Tibial nerve (tissue), 4 donors: ENCODE data around the gene KRTAP12-2. TPM values are rescaled to one million over a fixed set of nuclear protein-coding genes. Genes with fewer than 3 reads are reported as not detected.

Source experiments
- DNase-seq, 2 donors: peaks; one replicate each; pipeline ENCODE4 v3.0.0-alpha.2; 2019; ENCODE audit warnings: low spot score in 2 of 2
- H3K27ac ChIP-seq, 4 donors: fragments of 200-600 bp; sonication (generic) in 3 of 4; one replicate each; pipeline ENCODE4 v1.5.1; 2017 to 2019; ENCODE audit warnings: mild to moderate bottlenecking in 1 of 4
- H3K27me3 ChIP-seq, 2 donors: fragments of 200-600 bp; sonication (generic) in 1 of 2; one replicate each; pipeline versions ENCODE4 v1.5.1 to v1.6.0; 2017 to 2019
- H3K36me3 ChIP-seq, 3 donors: fragments of 200-600 bp; sonication (generic); one replicate each; pipeline ENCODE4 v1.5.1; 2018 to 2019
- H3K4me1 ChIP-seq, 4 donors: fragments of 200-600 bp; sonication (generic) in 3 of 4; one replicate each; pipeline ENCODE4 v1.5.1; 2017 to 2019
- H3K4me3 ChIP-seq, 4 donors: fragments of 200-600 bp; sonication (generic) in 3 of 4; one replicate each; pipeline ENCODE4 v1.5.1; 2017 to 2019; ENCODE audit warnings: mild to moderate bottlenecking in 1 of 4, moderate library complexity in 1 of 4
- H3K9me3 ChIP-seq, 4 donors: fragments of 200-600 bp; sonication (generic) in 3 of 4; one replicate each; pipeline ENCODE4 v1.5.1; 2017 to 2019
- CTCF ChIP-seq, 5 experiments: fragments of 200-600 bp in 3 of 5; fragments of 450-650 bp in 2 of 5; sonication (generic) in 3 of 5; IDR thresholded peaks; one replicate each; pipeline ENCODE4 v1.5.1; 2016 to 2019; ENCODE audit warnings: antibody characterized with exemption in 5 of 5, mild to moderate bottlenecking in 3 of 5, moderate library complexity in 2 of 5
- WGBS, 2 donors: methylation state at CpG; one replicate each; pipeline ENCODE4 v1.1.5; 2018; 5-methylcytosine and 5-hydroxymethylcytosine counted together
- small RNA-seq: library from RNA; depleted of rRNA; stranded (forward); fragments of <200 nt; gene quantifications from one replicate; pipeline ENCODE3, GENCODE V24; 2016
- total RNA-seq, 4 donors: library from RNA; depleted of rRNA; stranded (reverse); fragments of >200 nt; gene quantifications; one replicate each; pipeline ENCODE4 v1.1.0, GENCODE V29; 2016

Gene KRTAP12-2
- total RNA-seq, 4 donors from 2014 or later: not detected

GRCh38 chr21:44616591-44616926 lies 50.2 kb downstream of the KRTAP12-2 start:
- no peak overlapping the region for H3K4me3 ChIP-seq
- H3K36me3 ChIP-seq: no peaks in the 10 kb centered on the region
- no peak for DNase-seq
- no peak overlapping the region for H3K27ac ChIP-seq
- H3K4me1 ChIP-seq: no peaks in the 10 kb centered on the region
- no peaks in the 10 kb centered on the region for H3K27me3 ChIP-seq
- H3K9me3 ChIP-seq: peaks cover 0 to 21% (median 2%) of the 10 kb centered on the region in 4 donors
- 80 to 82% methylated on average over 16 of the region's 16 CpGs for WGBS, 2 donors
- no peak for TF ChIP-seq CTCF (IDR thresholded peaks at IDR 0.05)

Small RNA genes within 50 kb of the gene (small RNA-seq; reads per million reads assigned to genes)
- gene KRTAP12-6P: not detected

Other genes starting within 250 kb of the KRTAP12-2 start
- gene LRRC3, start 211.4 kb downstream of the KRTAP12-2 start, total RNA-seq: 1 to 10 TPM; 2.0 to 8.0 (median 3.8) TPM
- gene KRTAP10-1, start 126.7 kb downstream of the KRTAP12-2 start, total RNA-seq: not detected
- gene KRTAP10-2, start 115.4 kb downstream of the KRTAP12-2 start, total RNA-seq: not detected
- gene KRTAP10-3, start 108.1 kb downstream of the KRTAP12-2 start, total RNA-seq: not detected
- not detected for gene KRTAP10-4, start 93.2 kb downstream of the KRTAP12-2 start, total RNA-seq
- not detected for gene KRTAP10-5, start 86.3 kb downstream of the KRTAP12-2 start, total RNA-seq
- gene KRTAP10-6, start 74.4 kb downstream of the KRTAP12-2 start, total RNA-seq: not detected
- gene KRTAP10-7, start 66.3 kb downstream of the KRTAP12-2 start, total RNA-seq: not detected
- not detected for gene KRTAP10-8, start 54.8 kb downstream of the KRTAP12-2 start, total RNA-seq
- gene KRTAP10-9, start 39.8 kb downstream of the KRTAP12-2 start, total RNA-seq: not detected
- gene KRTAP10-10, start 29.6 kb downstream of the KRTAP12-2 start, total RNA-seq: not detected
- not detected for gene KRTAP10-11, start 20.5 kb downstream of the KRTAP12-2 start, total RNA-seq
- gene KRTAP12-4, start 12.3 kb downstream of the KRTAP12-2 start, total RNA-seq: not detected
- not detected for gene KRTAP12-3, start 9.0 kb downstream of the KRTAP12-2 start, total RNA-seq
- not detected for gene KRTAP12-1, start 15.2 kb upstream of the KRTAP12-2 start, total RNA-seq
- gene KRTAP10-12, start 30.2 kb upstream of the KRTAP12-2 start, total RNA-seq: not detected
- gene TSPEAR, start 44.6 kb upstream of the KRTAP12-2 start, total RNA-seq: not detected
- 100 to 1,000 TPM in 2 of 4 donors, 10 to 100 TPM in 2; 89.4 to 165 (median 99.3) TPM for gene UBE2G2, start 134.9 kb upstream of the KRTAP12-2 start, total RNA-seq
- gene SUMO3, start 151.1 kb upstream of the KRTAP12-2 start, total RNA-seq: 10 to 100 TPM; 59.9 to 70.8 (median 62.1) TPM
- gene PTTG1IP, start 206.8 kb upstream of the KRTAP12-2 start, total RNA-seq: 100 to 1,000 TPM; 175 to 328 (median 234) TPM